Astrocyte (in vitro differentiated cells and primary cell): ENCODE measurements around the gene BTLA.

ENCODE experiments used
- EZH2 ChIP-seq: IDR thresholded peaks from 2 replicates; pipeline ENCODE4 v1.6.1; 2012; ENCODE audit warnings: mild to moderate bottlenecking, low read length, inconsistent platforms; ENCODE audit not compliant: insufficient read depth
- TF ChIP-seq, protein P1 (sequence below): IDR thresholded peaks from 2 replicates; pipeline ENCODE4 v1.5.1; 2011; ENCODE audit warnings: low read depth, mild to moderate bottlenecking, inconsistent platforms, low read length, moderate library complexity; ENCODE audit not compliant: insufficient read depth

DNA sequence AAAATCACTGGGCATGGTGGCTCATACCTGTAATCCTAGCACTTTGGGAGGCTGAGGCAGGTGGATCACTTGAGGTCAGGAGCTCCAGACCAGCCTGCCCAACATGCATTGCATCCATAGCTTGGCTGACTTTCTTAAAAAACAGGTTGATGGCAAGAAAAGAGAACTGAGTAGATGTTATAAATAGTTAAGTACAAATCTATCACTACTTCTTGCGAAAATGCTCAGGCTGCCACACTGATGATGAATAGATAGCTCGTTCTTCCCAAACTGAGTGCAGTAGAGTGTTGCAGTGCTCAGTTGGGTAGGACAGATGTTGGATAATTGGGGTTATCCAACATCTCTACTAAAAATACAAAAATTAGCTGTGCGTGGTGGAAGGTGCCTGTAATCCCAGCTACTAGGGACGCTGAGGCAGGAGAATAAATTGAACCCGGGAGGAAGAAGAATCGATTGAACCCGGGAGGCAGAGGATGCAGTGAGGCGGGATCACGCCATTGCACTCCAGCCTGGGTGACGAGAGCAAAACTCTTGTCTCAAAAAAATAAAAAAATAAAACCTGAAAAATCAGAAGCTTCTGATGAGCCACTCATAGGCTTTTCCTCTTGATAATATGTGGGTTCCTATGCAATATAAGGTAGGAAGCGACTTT is 1.2 kb downstream of the BTLA start:
- TF ChIP-seq, protein P1, sequence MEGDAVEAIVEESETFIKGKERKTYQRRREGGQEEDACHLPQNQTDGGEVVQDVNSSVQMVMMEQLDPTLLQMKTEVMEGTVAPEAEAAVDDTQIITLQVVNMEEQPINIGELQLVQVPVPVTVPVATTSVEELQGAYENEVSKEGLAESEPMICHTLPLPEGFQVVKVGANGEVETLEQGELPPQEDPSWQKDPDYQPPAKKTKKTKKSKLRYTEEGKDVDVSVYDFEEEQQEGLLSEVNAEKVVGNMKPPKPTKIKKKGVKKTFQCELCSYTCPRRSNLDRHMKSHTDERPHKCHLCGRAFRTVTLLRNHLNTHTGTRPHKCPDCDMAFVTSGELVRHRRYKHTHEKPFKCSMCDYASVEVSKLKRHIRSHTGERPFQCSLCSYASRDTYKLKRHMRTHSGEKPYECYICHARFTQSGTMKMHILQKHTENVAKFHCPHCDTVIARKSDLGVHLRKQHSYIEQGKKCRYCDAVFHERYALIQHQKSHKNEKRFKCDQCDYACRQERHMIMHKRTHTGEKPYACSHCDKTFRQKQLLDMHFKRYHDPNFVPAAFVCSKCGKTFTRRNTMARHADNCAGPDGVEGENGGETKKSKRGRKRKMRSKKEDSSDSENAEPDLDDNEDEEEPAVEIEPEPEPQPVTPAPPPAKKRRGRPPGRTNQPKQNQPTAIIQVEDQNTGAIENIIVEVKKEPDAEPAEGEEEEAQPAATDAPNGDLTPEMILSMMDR: no peak
- no peak for TF ChIP-seq EZH2
